OCI-LY1 (cell line): ENCODE results near the gene LCN12.

ENCODE experiments used
- H2AFZ ChIP-seq: fragments of 200-600 bp; sonication (generic), shearing (Covaris generic); 2 replicates; pipeline ENCODE4 v1.6.0; 2014; ENCODE audit warnings: antibody characterized with exemption, mild to moderate bottlenecking, low read length
- H3F3A ChIP-seq: fragments of 200-600 bp; sonication (generic), shearing (Covaris generic); 2 replicates; pipeline ENCODE4 v1.6.0; 2014; ENCODE audit warnings: mild to moderate bottlenecking, antibody characterized with exemption, low read length, moderate library complexity; ENCODE audit not compliant: insufficient read depth
- H3K27ac ChIP-seq: fragments of 200-600 bp; sonication (generic); 2 replicates; pipeline ENCODE4 v1.5.1; 2014; ENCODE audit warnings: low read length, mixed run types, mild to moderate bottlenecking, low read depth; ENCODE audit not compliant: poor library complexity, severe bottlenecking
- H3K27me3 ChIP-seq: fragments of 200-600 bp; sonication (generic); 2 replicates; pipeline ENCODE4 v1.6.0; 2014; ENCODE audit warnings: antibody characterized with exemption, mild to moderate bottlenecking, low read length, moderate library complexity; ENCODE audit not compliant: insufficient read depth
- H3K36me3 ChIP-seq: fragments of 200-600 bp; sonication (generic); 2 replicates; pipeline ENCODE4 v1.6.1; 2014; ENCODE audit warnings: mild to moderate bottlenecking, antibody characterized with exemption, low read length, moderate library complexity, mixed read lengths; ENCODE audit not compliant: insufficient read depth
- H3K4me1 ChIP-seq: fragments of 200-600 bp; sonication (generic); 2 replicates; pipeline ENCODE4 v1.5.1; 2014; ENCODE audit warnings: mild to moderate bottlenecking, low read length, moderate library complexity; ENCODE audit not compliant: insufficient read depth, severe bottlenecking
- H3K4me2 ChIP-seq: fragments of 200-600 bp; sonication (generic), shearing (Covaris generic); 2 replicates; pipeline ENCODE4 v1.6.1; 2014; ENCODE audit warnings: low read length
- H3K4me3 ChIP-seq: fragments of 200-600 bp; sonication (generic); 2 replicates; pipeline ENCODE4 v1.5.1; 2014; ENCODE audit warnings: low read length, low read depth, mild to moderate bottlenecking, mixed read lengths; ENCODE audit not compliant: poor library complexity, severe bottlenecking
- H3K79me2 ChIP-seq: fragments of 200-600 bp; shearing (Covaris generic); 2 replicates; pipeline ENCODE4 v1.6.1; 2016; ENCODE audit warnings: mixed run types, low read length, mixed read lengths; ENCODE audit not compliant: insufficient read depth
- H3K9ac ChIP-seq: fragments of 200-600 bp; sonication (generic), shearing (Covaris generic); 2 replicates; pipeline ENCODE4 v1.6.1; 2014; ENCODE audit warnings: mild to moderate bottlenecking, low read length, mixed read lengths
- H3K9me2 ChIP-seq: fragments of 200-600 bp; sonication (generic), shearing (Covaris generic); 2 replicates; pipeline ENCODE4 v1.6.1; 2014; ENCODE audit warnings: low read depth, mild to moderate bottlenecking, low read length, mixed read lengths
- H3K9me3 ChIP-seq: fragments of 200-600 bp; shearing (Covaris generic); 2 replicates; pipeline ENCODE4 v1.6.1; 2014; ENCODE audit warnings: low read length, mixed read lengths
- H4K20me1 ChIP-seq: fragments of 200-600 bp; sonication (generic), shearing (Covaris generic); 2 replicates; pipeline ENCODE4 v1.6.0; 2016; ENCODE audit warnings: mild to moderate bottlenecking, low read length; ENCODE audit not compliant: insufficient read depth
- CTCF ChIP-seq: fragments of 200-600 bp; sonication (generic), shearing (Covaris generic); IDR thresholded peaks from 2 replicates; pipeline ENCODE4 v1.5.1; 2017; ENCODE audit warnings: mild to moderate bottlenecking, antibody characterized with exemption, low read length, moderate library complexity, mixed read lengths
- EZH2 ChIP-seq: fragments of 200-600 bp; sonication (generic), shearing (Covaris generic); IDR thresholded peaks from 2 replicates; pipeline ENCODE4 v1.8.0; 2017; ENCODE audit warnings: borderline replicate concordance, mixed run types, mild to moderate bottlenecking, antibody characterized with exemption, low read length, moderate library complexity, mixed read lengths

LCN12 gene

GRCh38 chr9:136939431-136939995 is 12.6 kb upstream of the LCN12 start:
- Histone ChIP-seq H3K27ac (no peak overlapping the region), H3F3A (0 out of 2 replicates have a peak, but pooled peaks cover 3% of the 10 kb centered on the region), H4K20me1 (no peaks in the 10 kb centered on the region), H3K4me3 (no peak overlapping the region), H3K9ac (no peak overlapping the region), H3K79me2 (no peaks in the 10 kb centered on the region), H3K9me3 (no peaks in the 10 kb centered on the region), H3K27me3 (no peaks in the 10 kb centered on the region), H3K36me3 (peaks cover 41% of the 10 kb centered on the region), H3K4me2 (no peak overlapping the region), H3K9me2 (no peaks in the 10 kb centered on the region), H2AFZ (no peak overlapping the region), H3K4me1 (peaks cover 10% of the 10 kb centered on the region)
- TF ChIP-seq EZH2 (no peak), CTCF (no peak)

- no peaks in the 10 kb centered on the region for H3K9me3 ChIP-seq
- no peaks in the 10 kb centered on the region for H4K20me1 ChIP-seq
- no peak overlapping the region for H3K27ac ChIP-seq
Measured at GRCh38 chr9:136939996-136940525, 12.0 kb upstream of the LCN12 start.

GRCh38 chr9:136940526-136941230 is 11.4 kb upstream of the LCN12 start:
- TF ChIP-seq CTCF (no peak), EZH2 (no peak)
- Histone ChIP-seq H3K4me1 (peaks cover 14% of the 10 kb centered on the region), H3K9ac (no peak overlapping the region), H4K20me1 (no peaks in the 10 kb centered on the region), H3K36me3 (peaks cover 40% of the 10 kb centered on the region), H3K79me2 (no peaks in the 10 kb centered on the region), H2AFZ (no peak overlapping the region), H3K4me3 (no peak overlapping the region), H3K4me2 (no peak overlapping the region), H3F3A (0 out of 2 replicates have a peak, but pooled peaks cover 3% of the 10 kb centered on the region), H3K9me3 (no peaks in the 10 kb centered on the region), H3K9me2 (no peaks in the 10 kb centered on the region), H3K27ac (no peak overlapping the region), H3K27me3 (no peaks in the 10 kb centered on the region)

More at GRCh38 chr9:136939996-136940525, 12.0 kb upstream of the LCN12 start:
- H3F3A ChIP-seq: 0 out of 2 replicates have a peak, but pooled peaks cover 3% of the 10 kb centered on the region
- H3K9me2 ChIP-seq: no peaks in the 10 kb centered on the region
- no peak overlapping the region for H2AFZ ChIP-seq
- no peak overlapping the region for H3K4me3 ChIP-seq
- H3K36me3 ChIP-seq: peaks cover 40% of the 10 kb centered on the region
- H3K9ac ChIP-seq: no peak overlapping the region
- H3K27me3 ChIP-seq: no peaks in the 10 kb centered on the region
- H3K4me1 ChIP-seq: peaks cover 13% of the 10 kb centered on the region
- TF ChIP-seq CTCF: no peak
- no peaks in the 10 kb centered on the region for H3K79me2 ChIP-seq
- no peak overlapping the region for H3K4me2 ChIP-seq
